ENCODE measurements around the gene MPP2. TPM values are rescaled to one million over a fixed set of nuclear protein-coding genes. Genes with fewer than 3 reads are reported as not detected.

MPP2 gene
- total RNA-seq, 4 donors from 2014 or later: 2.0 to 20.9 (median 13.3) TPM

DNA sequence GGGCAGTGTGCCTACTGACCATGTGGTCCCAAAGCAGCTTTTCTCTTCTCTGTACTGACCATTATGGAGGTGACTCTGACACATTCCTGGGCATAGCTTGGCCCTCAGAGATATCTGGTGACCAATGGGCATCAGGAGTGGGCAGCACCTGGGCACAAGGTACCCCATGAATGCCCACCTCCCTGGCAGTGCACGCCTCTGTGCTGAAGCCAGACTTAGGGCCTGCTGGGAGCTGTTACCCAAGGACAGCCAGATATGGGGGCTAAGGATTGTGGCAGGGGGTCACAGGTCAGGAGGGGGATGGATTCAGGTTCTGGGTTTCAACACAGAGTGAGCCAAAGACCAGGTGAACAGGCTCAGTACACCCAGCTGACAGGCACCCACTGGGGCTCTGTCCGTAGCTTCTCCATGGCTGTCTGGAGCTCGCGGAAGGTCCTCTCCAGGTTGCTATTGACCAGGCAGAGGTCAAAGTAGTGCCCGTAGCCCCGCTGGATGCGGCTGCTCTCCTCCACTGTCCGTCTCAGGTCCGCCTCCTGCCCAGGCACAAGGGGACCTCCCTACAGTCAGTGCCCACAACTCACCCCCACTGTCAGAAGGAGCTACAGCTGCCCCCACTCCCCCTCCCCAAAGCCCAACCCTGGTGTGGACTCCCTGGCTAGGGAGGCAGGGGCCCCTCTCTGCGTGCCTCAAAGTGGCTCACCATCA, 29.7 kb downstream of the MPP2 start:
- H3K4me1 ChIP-seq: no peaks in the 10 kb centered on the region
- no peak overlapping the region for H3K27ac ChIP-seq
- H3K9me3 ChIP-seq: no peaks in the 10 kb centered on the region
- TF ChIP-seq POLR2A (IDR thresholded peaks at IDR 0.05): no peak
- TF ChIP-seq, protein P1, sequence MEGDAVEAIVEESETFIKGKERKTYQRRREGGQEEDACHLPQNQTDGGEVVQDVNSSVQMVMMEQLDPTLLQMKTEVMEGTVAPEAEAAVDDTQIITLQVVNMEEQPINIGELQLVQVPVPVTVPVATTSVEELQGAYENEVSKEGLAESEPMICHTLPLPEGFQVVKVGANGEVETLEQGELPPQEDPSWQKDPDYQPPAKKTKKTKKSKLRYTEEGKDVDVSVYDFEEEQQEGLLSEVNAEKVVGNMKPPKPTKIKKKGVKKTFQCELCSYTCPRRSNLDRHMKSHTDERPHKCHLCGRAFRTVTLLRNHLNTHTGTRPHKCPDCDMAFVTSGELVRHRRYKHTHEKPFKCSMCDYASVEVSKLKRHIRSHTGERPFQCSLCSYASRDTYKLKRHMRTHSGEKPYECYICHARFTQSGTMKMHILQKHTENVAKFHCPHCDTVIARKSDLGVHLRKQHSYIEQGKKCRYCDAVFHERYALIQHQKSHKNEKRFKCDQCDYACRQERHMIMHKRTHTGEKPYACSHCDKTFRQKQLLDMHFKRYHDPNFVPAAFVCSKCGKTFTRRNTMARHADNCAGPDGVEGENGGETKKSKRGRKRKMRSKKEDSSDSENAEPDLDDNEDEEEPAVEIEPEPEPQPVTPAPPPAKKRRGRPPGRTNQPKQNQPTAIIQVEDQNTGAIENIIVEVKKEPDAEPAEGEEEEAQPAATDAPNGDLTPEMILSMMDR (IDR thresholded peaks at IDR 0.05): no peak
- no peak overlapping the region for H3K4me3 ChIP-seq
- H3K27me3 ChIP-seq: no peaks in the 10 kb centered on the region
- no peak for DNase-seq
- no peaks in the 10 kb centered on the region for H3K36me3 ChIP-seq
- intact Hi-C loops (cut with DNase I; ENCODE audit: low total_unique reads): no loop called here

GRCh38 chr17:43877031-43877430, 30.3 kb downstream of the MPP2 start:
- no peak for DNase-seq
- intact Hi-C loops (cut with DNase I; ENCODE audit: low total_unique reads): no loop called here
- Histone ChIP-seq H3K36me3 (no peaks in the 10 kb centered on the region), H3K27me3 (no peaks in the 10 kb centered on the region), H3K27ac (no peak overlapping the region), H3K4me3 (no peak overlapping the region), H3K4me1 (no peaks in the 10 kb centered on the region), H3K9me3 (no peaks in the 10 kb centered on the region)
- TF ChIP-seq POLR2A (IDR thresholded peaks at IDR 0.05): no peak
- TF ChIP-seq, protein P1 (IDR thresholded peaks at IDR 0.05): no peak

- intact Hi-C loops (cut with DNase I; ENCODE audit: low total_unique reads): no loop called here
- H3K9me3 ChIP-seq: no peaks in the 10 kb centered on the region
- no peaks in the 10 kb centered on the region for H3K27me3 ChIP-seq
- H3K36me3 ChIP-seq: no peaks in the 10 kb centered on the region
- no peak for DNase-seq
- no peak for TF ChIP-seq POLR2A (IDR thresholded peaks at IDR 0.05)
- TF ChIP-seq, protein P1 (IDR thresholded peaks at IDR 0.05): no peak
- H3K27ac ChIP-seq: no peak overlapping the region
- no peaks in the 10 kb centered on the region for H3K4me1 ChIP-seq
- no peak overlapping the region for H3K4me3 ChIP-seq
These were observed 31.7 kb downstream of the MPP2 start for GRCh38 chr17:43875476-43876147.

DNA sequence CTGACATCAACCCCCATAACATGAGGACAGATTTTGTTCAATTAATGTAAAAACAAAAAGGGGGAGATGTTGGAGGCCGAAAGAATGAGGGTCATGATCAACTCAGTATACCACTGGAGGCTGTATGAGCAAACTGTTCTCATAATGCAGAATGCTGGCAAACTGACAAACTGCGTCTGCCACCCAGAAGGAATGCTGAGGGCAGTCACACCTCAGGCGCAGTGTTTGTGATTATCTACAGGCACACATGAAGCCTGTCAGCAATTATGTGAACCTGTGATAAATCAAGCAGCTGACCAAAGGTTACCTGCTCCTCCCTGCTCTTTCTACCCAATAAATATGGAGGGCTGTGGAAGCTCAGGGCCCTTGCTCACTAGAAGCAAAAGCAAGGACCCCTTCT, 33.0 kb downstream of the MPP2 start:
- no peaks in the 10 kb centered on the region for H3K27me3 ChIP-seq
- DNase-seq: no peak
- TF ChIP-seq POLR2A (IDR thresholded peaks at IDR 0.05): no peak
- TF ChIP-seq, protein P1 (IDR thresholded peaks at IDR 0.05): no peak
- no peaks in the 10 kb centered on the region for H3K36me3 ChIP-seq
- no peaks in the 10 kb centered on the region for H3K9me3 ChIP-seq
- no peak overlapping the region for H3K4me3 ChIP-seq
- H3K4me1 ChIP-seq: no peaks in the 10 kb centered on the region
- H3K27ac ChIP-seq: no peak overlapping the region
- intact Hi-C loops (cut with DNase I; ENCODE audit: low total_unique reads): no loop called here

DNA sequence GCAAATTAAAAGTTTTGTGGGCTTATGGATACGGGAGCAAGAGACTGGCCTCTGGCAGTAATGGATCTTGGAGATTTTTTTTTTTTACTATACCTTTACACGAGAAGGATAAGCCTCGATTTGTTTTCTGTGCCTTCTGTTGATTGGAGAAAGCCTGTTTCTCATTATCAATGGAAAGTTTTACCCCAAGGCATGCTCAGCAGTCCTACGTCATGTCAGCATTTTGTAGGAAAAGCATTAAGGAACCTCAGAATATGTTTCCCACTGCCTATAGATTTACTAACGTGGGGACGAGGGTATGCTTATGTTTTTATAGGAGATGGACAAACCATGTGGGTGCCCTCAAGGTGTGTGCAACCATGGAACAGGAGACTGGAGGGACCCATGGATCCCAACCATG, 33.5 kb downstream of the MPP2 start:
- H3K4me3 ChIP-seq: no peak overlapping the region
- no peaks in the 10 kb centered on the region for H3K36me3 ChIP-seq
- intact Hi-C loops (cut with DNase I; ENCODE audit: low total_unique reads): no loop called here
- H3K9me3 ChIP-seq: no peaks in the 10 kb centered on the region
- no peaks in the 10 kb centered on the region for H3K27me3 ChIP-seq
- no peaks in the 10 kb centered on the region for H3K4me1 ChIP-seq
- H3K27ac ChIP-seq: no peak overlapping the region
- no peak for TF ChIP-seq POLR2A (IDR thresholded peaks at IDR 0.05)
- TF ChIP-seq, protein P1 (IDR thresholded peaks at IDR 0.05): no peak
- no peak for DNase-seq
